ENCODE data around the gene PLXNA4.

GRCh38 chr7:132526111-132526740 is 50.0 kb downstream of the PLXNA4 start:
- TF ChIP-seq CTCF (IDR thresholded peaks at IDR 0.05), result no peak
- TF ChIP-seq EZH2 (IDR thresholded peaks at IDR 0.05; ENCODE audit: borderline replicate concordance, insufficient read depth, low read depth, low read length, poor library complexity, severe bottlenecking), result no peak

All from B cell (primary cell).